Loucy (cell line): ENCODE results near the gene RHOT2.

Experiments
- CTCF ChIP-seq: fragments of 200-600 bp; sonication (generic); conservative IDR thresholded peaks from 2 replicates; pipeline ENCODE4 v1.5.1; 2014; ENCODE audit warnings: mild to moderate bottlenecking, antibody characterized with exemption, low read length
- EZH2phosphoT487 ChIP-seq: fragments of 200-600 bp; IDR thresholded peaks from 2 replicates; pipeline ENCODE4 v1.6.1; 2018; ENCODE audit warnings: antibody characterized with exemption, mild to moderate bottlenecking, moderate library complexity, borderline replicate concordance

GRCh38 chr16:648071-648780 is 19.7 kb upstream of the RHOT2 start:
- TF ChIP-seq CTCF, result peak; percentile 56
- TF ChIP-seq EZH2phosphoT487, result no peak
